Measurements from ENCODE around the gene IMPA2.

- no peak for TF ChIP-seq EZH2 (IDR thresholded peaks at IDR 0.05; ENCODE audit: insufficient read depth, poor library complexity, severe bottlenecking)
- TF ChIP-seq EZH2phosphoT487 (IDR thresholded peaks at IDR 0.05; ENCODE audit: insufficient read depth, low read depth): no peak
These were observed at the start of gene IMPA2 for GRCh38 chr18:11981192-11981542.
